ENCODE measurements around the gene CYP1A2.
A peak's percentile ranks its signal among the peaks of the same experiment; 100 is the strongest.
"Not testable (repeated sequence)": the region's sequence is repeated elsewhere in the genome, so short reads cannot be mapped to it uniquely, and the experiment has no call there.

The CYP1A2 gene

DNA sequence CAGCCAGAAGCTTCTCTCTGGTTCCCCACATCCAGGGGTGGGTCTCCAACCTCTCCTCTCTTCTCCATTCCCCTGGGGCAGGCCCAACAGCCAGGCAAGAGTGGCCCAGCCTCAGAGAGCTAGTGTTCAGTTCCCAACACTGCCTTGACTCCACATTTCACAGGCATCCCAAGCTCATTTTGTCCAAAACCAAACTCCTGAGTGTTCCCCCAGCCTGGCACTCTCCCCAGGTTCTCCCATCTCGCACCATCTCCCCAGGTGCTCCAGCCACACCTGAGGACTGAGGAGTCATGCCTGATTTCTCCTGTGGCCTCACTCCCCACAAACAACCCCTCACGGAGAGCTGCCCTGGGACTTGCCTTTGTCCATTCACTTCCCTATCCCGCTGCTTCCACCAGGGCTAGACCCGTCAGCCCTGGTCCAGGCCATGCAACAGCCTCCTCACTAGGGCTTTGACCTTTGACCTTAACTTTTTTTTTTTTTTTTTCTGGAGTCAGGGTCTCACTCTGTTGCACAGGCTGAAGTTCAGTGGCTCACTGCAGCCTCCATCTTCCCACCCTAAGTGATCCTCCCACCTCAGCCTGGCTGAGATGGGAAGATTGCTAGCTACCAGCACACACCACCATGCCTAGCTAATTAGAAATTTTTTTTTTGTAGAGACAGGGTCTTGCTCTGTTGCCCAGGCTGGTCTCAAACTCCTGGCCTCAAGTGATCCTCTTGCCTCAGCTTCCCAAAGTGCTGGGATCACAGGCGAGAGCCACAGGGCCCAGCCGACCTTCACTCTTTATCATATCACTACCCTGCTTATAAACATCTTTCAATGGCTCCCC is 29.3 kb downstream of the CYP1A2 start:
- no peaks in the 10 kb centered on the region for H3K9me3 Mint-ChIP-seq
- no peaks in the 10 kb centered on the region for H3K27me3 Mint-ChIP-seq
- DNase-seq (no peak), ATAC-seq (no peak)
- peaks cover 2% of the 10 kb centered on the region for H3K36me3 Mint-ChIP-seq (ENCODE audit: low read depth)
- peak overlapping the region; percentile 99 for H3K27ac Mint-ChIP-seq
- H3K4me1 Mint-ChIP-seq, result peaks cover 78% of the 10 kb centered on the region
- peak overlapping the region; percentile 75 for H3K4me3 Mint-ChIP-seq

DNA sequence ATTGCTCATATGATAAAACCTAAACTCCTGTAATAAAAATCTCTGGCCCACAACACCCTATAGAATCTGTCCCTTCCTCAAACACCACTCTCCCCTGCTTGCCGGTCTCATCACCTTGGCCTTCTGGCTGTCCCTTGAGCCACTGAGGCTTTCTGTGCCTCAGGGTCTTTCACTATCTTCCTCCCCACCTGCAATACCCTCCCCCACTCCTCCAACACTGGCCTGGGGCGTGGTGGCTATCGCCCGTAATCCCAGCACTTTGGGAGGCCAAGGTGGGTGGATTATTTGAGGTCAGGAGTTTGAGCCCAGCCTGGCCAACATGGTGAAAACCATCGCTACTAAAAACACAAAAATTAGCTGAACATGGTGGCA is 29.9 kb downstream of the CYP1A2 start:
- Mint-ChIP-seq H3K9me3 (no peaks in the 10 kb centered on the region), H3K27ac (peak overlapping the region; percentile 99), H3K36me3 (ENCODE audit: low read depth) (peaks cover 8% of the 10 kb centered on the region), H3K27me3 (no peaks in the 10 kb centered on the region), H3K4me1 (peaks cover 72% of the 10 kb centered on the region), H3K4me3 (peak overlapping the region; percentile 75)
- DNase-seq (no peak), ATAC-seq (no peak)

- no peak for DNase-seq
- Mint-ChIP-seq H3K27me3 (no peaks in the 10 kb centered on the region), H3K27ac (peak overlapping the region; percentile 99), H3K4me3 (peak overlapping the region; percentile 0), H3K36me3 (ENCODE audit: low read depth) (peaks cover 13% of the 10 kb centered on the region), H3K9me3 (no peaks in the 10 kb centered on the region), H3K4me1 (peaks cover 67% of the 10 kb centered on the region)
- no peak for ATAC-seq
Measured at GRCh38 chr15:74779162-74779648, 30.6 kb downstream of the CYP1A2 start.

GRCh38 chr15:74780523-74781430 is 32.1 kb downstream of the CYP1A2 start:
- H3K4me3 Mint-ChIP-seq, result peak overlapping the region; percentile 84
- ATAC-seq (peak; percentile 4), DNase-seq (peak; percentile 56)
- H3K9me3 Mint-ChIP-seq, result no peaks in the 10 kb centered on the region
- peaks cover 26% of the 10 kb centered on the region for H3K36me3 Mint-ChIP-seq (ENCODE audit: low read depth)
- H3K27ac Mint-ChIP-seq, result peak overlapping the region; percentile 99
- peaks cover 64% of the 10 kb centered on the region for H3K4me1 Mint-ChIP-seq
- H3K27me3 Mint-ChIP-seq, result no peaks in the 10 kb centered on the region

DNA sequence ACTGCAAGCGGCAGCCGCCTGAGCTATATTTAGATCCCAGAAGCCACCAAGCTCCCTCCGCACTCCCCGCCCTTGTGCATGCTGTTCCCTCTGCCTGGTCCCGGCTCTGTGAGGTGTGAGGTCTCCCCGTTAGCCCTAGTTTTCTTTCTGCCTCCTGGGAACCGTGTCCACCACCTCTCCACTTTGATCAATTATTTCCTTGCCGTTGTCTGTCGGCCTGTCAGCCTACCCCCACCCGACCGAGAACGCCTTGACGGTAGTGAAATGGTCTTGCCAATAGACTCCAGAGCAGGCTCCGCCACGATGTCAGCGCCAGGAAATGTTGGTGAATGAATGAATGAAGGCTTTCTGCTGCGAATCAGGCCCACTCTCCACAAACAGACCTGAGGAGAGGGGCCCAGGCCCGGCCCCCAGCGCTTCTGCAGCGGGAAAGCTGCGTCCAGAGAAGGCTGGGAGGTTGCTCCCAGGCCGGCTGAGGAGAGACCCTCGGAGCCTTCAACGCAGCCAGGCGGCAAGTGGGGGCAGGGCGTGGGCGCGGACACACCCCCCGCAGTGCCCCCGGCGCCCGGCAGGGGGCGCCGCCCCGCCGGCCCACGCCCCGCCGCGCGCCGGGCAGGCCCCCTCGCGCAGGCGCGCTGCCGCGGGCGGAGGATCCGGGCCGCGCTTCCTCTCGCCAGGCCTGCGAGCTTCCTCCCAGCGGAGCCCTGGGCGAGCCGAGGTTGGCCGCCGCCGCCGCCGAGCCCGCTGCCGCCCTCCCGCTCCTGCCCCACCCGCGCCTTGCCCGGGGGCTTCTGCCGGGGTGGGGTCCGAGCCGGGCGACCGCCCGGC is 33.0 kb downstream of the CYP1A2 start, which contains the start of gene CSK:
CSK (plus strand) TSS at position 650 of the 828 bp plus-strand sequence. CDS start 16,218 bp downstream, outside the sequence.
- H3K4me3 Mint-ChIP-seq, result peak within 1 kb of the TSS; percentile 95

DNA sequence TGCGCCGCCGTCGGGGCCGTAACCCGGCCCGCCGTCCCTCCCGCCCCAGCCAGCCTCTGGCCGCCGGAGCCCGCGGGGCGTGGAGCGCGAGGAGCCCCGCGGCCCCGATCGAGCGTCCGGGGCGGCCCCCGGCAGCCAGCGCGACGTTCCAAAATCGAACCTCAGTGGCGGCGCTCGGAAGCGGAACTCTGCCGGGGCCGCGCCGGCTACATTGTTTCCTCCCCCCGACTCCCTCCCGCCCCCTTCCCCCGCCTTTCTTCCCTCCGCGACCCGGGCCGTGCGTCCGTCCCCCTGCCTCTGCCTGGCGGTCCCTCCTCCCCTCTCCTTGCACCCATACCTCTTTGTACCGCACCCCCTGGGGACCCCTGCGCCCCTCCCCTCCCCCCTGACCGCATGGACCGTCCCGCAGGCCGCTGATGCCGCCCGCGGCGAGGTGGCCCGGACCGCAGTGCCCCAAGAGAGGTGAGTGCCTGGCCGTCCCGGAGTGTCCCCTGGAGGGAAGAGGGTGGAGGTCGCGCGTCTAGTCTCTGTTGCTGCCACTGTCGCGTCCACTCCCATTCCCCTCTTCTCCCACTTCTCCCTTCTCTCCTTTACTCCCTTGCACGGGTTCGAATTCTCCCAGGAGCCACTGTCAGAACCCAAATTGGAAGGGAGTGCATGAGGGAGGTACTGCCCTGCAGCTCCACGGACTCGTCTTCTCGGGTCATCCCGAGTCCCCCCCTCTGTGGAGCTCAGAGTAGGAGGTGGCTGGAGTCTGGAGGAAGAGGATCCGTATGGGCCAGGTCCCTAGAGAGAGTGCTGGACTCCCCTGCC is 33.8 kb downstream of the CYP1A2 start:
- DNase-seq (peak; percentile 65), ATAC-seq (no peak)
- H3K9me3 Mint-ChIP-seq, result no peaks in the 10 kb centered on the region
- no peaks in the 10 kb centered on the region for H3K27me3 Mint-ChIP-seq
- H3K4me3 Mint-ChIP-seq, result peak overlapping the region; percentile 95
- peaks cover 33% of the 10 kb centered on the region for H3K36me3 Mint-ChIP-seq (ENCODE audit: low read depth)
- H3K27ac Mint-ChIP-seq, result peak overlapping the region; percentile 99
- H3K4me1 Mint-ChIP-seq, result peaks cover 65% of the 10 kb centered on the region

More for the DNA sequence above, 33.0 kb downstream of the CYP1A2 start, which contains the start of gene CSK:
- ATAC-seq, result peak; percentile 22
- peak within 1 kb of the TSS; percentile 99 for H3K27ac Mint-ChIP-seq
- H3K9me3 Mint-ChIP-seq, result no peaks in the 10 kb centered on the region
- DNase-seq, result peak; percentile 81
- H3K36me3 Mint-ChIP-seq (ENCODE audit: low read depth), result peaks cover 27% of the 10 kb centered on the region
- no peaks in the 10 kb centered on the region for H3K27me3 Mint-ChIP-seq
- H3K4me1 Mint-ChIP-seq, result peaks cover 65% of the 10 kb centered on the region

- DNase-seq (peak; percentile 54), ATAC-seq (no peak)
- Mint-ChIP-seq H3K36me3 (ENCODE audit: low read depth) (peaks cover 40% of the 10 kb centered on the region), H3K9me3 (no peaks in the 10 kb centered on the region), H3K4me1 (peaks cover 65% of the 10 kb centered on the region), H3K27me3 (no peaks in the 10 kb centered on the region), H3K27ac (peak overlapping the region; percentile 99), H3K4me3 (peak overlapping the region; percentile 95)
Measured at GRCh38 chr15:74783072-74783807, 34.6 kb downstream of the CYP1A2 start.

DNA sequence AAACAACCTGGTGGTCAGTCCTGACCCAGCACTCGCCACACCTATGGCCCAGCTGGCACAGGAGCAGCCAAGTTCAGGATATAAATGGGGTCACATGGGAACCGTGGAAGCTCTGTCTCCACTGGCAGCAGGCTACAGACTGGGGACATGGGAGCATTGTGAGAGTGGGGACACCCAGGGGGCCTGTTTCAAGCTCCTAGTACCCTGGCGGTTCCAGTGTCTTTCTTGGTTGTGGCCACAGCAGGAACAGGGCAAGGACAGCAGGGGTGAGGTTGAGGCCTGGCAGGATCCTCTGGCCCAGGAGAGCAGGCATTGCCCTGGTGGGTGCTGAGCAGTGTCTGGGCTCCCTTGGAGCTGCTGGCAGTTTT is 35.1 kb downstream of the CYP1A2 start:
- peaks cover 65% of the 10 kb centered on the region for H3K4me1 Mint-ChIP-seq
- H3K27ac Mint-ChIP-seq, result peak overlapping the region; percentile 99
- H3K9me3 Mint-ChIP-seq, result no peaks in the 10 kb centered on the region
- H3K4me3 Mint-ChIP-seq, result peak overlapping the region; percentile 95
- ATAC-seq, result no peak
- peaks cover 44% of the 10 kb centered on the region for H3K36me3 Mint-ChIP-seq (ENCODE audit: low read depth)
- DNase-seq, result no peak
- H3K27me3 Mint-ChIP-seq, result no peaks in the 10 kb centered on the region

DNA sequence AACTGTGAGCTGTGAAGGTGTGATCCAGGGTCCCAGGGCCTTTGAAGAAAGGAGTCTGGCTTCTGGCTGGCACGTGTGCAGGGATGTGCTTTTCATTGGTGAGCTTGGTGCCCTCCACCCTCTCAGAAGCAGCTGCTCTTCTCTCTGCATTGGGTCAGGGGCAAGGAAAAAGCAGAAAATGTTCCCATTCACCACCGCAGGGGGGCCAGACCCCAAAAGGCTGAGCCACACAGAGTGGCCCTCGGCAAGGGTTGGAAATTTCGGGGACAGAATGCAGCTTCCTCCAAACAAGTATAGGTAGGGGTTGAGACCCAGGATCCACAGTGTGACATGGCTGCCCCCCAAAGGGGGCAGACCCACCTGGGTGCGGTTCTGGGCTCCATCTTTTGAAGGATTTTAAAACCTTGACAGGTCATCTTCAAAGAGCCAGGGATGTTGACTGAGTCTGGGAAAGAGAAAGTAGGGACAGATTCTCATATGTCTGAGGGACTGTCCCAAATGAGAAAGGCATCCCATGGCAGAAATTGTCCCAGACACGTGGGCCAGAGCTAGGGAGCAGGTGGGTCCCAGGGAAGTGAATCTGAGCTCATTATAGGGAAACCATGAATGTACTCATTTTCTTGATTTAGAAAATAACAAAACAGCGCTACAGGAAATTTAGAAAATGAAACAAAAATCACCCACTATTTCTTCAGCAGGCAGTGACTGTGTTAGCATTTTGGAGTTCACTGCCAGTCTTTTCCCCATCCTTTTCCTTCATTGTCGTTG is 36.0 kb downstream of the CYP1A2 start:
- Mint-ChIP-seq H3K9me3 (no peaks in the 10 kb centered on the region), H3K4me1 (peaks cover 65% of the 10 kb centered on the region), H3K27ac (peak overlapping the region; percentile 99), H3K36me3 (ENCODE audit: low read depth) (peaks cover 51% of the 10 kb centered on the region), H3K27me3 (no peaks in the 10 kb centered on the region), H3K4me3 (peak overlapping the region; percentile 95)
- ATAC-seq (no peak), DNase-seq (peak; percentile 43)

- no peaks in the 10 kb centered on the region for H3K9me3 Mint-ChIP-seq
- peaks cover 65% of the 10 kb centered on the region for H3K4me1 Mint-ChIP-seq
- peak overlapping the region; percentile 99 for H3K27ac Mint-ChIP-seq
- H3K27me3 Mint-ChIP-seq, result no peaks in the 10 kb centered on the region
- H3K36me3 Mint-ChIP-seq (ENCODE audit: low read depth), result peaks cover 55% of the 10 kb centered on the region
- DNase-seq (peak; percentile 50), ATAC-seq (no peak)
- H3K4me3 Mint-ChIP-seq, result peak overlapping the region; percentile 95
Measured at GRCh38 chr15:74785194-74786032, 36.8 kb downstream of the CYP1A2 start.

DNA sequence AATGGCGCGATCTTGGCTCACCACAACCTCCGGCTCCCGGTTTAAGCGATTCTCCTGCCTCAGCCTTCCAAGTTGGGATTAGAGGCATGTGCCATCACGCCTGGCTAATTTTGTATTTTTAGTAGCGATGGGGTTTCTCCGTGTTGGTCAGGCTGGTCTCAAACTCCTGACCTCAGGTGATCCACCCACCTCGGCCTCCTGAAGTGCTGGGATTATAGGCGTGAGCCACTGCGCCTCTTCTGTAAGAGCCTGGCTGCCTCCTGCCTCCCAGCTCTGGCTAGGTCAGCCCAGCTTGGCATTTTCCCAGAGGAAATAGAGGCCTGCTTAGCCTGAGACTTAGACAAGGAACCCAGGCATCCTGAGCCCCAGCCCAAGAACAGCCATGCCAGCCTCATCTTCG is 37.4 kb downstream of the CYP1A2 start:
- ATAC-seq, H3K9me3 Mint-ChIP-seq, DNase-seq, H3K27me3 Mint-ChIP-seq: not testable (repeated sequence)
- H3K4me3 Mint-ChIP-seq, result peak overlapping the region; percentile 95
- peaks cover 65% of the 10 kb centered on the region for H3K4me1 Mint-ChIP-seq
- peak overlapping the region; percentile 99 for H3K27ac Mint-ChIP-seq
- peaks cover 59% of the 10 kb centered on the region for H3K36me3 Mint-ChIP-seq (ENCODE audit: low read depth)
